ENCODE measurements around the gene SLC35E2B.

Gene SLC35E2B

GRCh38 chr1:1623631-1624442 is 68.8 kb downstream of the SLC35E2B start:
- DNase-seq (ENCODE audit: low spot score) = no peak

GRCh38 chr1:1623181-1623630 is 69.4 kb downstream of the SLC35E2B start:
- no peak for DNase-seq (ENCODE audit: low spot score)

DNA sequence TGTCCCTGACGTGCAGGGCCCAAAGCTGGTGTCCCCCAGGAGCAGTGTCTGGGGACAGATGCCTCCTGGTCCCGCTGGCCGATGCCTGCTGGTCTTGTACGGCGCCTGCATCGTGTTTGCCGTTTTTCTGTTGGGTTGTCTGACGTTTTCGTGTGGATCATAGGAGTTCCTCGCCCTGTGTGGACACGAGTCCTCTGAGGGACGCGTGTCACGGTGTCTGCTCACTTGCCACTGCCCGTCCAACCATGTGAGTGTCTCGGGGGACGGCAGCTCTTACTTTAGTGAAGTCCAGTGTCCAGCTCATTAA is 69.9 kb downstream of the SLC35E2B start:
- no peak for DNase-seq (ENCODE audit: low spot score)

- DNase-seq (ENCODE audit: low spot score) = no peak
These were observed 70.4 kb downstream of the SLC35E2B start for GRCh38 chr1:1622010-1622787.

- no peak for DNase-seq (ENCODE audit: low spot score)
These were observed 71.2 kb downstream of the SLC35E2B start for GRCh38 chr1:1621173-1622009.

DNA sequence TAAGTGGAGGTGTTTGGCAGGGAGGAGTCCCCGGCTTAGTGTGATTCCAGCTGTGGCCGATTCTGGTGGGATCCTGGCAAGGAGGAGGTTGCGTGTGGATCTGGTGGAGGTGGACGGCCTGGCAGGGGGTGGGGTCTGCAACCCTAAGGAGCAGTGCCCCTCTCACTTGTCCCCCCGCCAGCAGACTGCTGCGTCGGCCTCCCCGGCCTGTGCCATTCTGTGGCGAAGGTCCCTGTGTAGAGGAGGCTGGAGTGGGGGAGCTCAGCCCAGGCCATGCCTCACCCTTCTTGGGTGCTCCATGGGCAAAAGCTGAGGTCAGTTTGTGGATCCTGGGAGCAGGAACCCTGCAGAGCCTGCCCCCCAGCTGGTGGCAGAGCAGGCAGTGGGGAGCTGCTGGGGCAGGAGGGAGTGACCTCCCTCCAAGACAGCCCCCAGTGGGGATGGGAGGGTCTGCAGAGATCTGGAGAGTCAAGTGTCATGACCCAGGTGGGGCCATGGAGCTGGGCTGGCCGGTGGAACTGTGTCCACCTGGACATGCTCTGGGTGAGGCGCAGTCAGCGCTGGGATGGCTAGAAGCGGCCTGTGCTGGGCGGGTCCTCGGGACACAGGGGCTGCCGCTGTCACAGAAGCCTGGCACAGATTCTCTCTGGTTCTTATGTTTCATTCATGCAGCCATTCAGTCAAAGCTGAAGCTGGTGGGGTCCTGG is 72.0 kb downstream of the SLC35E2B start:
- no peak for DNase-seq (ENCODE audit: low spot score)

GRCh38 chr1:1619917-1620361 is 72.7 kb downstream of the SLC35E2B start:
- peak; percentile 74 for DNase-seq (ENCODE audit: low spot score)

GRCh38 chr1:1618396-1619068 is 74.1 kb downstream of the SLC35E2B start:
- no peak for DNase-seq (ENCODE audit: low spot score)

DNA sequence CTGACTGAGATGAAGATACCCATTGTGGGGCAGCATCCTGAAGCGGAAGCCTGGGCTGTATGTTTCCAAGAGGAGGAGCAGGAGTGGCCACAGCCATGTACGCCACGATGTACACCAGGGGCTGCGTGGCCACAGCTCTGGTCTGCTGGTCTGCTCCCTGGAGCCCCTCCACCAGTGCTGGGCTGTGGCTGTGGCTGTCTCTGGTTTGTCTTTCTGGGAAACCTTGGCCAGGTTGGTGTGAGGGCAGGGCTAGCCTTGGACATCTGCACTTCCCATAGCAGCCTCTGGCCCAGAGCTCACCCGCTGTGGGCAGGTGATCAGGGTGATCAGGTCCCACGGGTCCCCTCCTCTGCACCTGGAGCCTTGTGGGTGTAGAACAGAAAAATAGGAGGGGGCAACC is 74.7 kb downstream of the SLC35E2B start:
- DNase-seq (ENCODE audit: low spot score) = no peak

- DNase-seq (ENCODE audit: low spot score) = no peak
These were observed 75.1 kb downstream of the SLC35E2B start for GRCh38 chr1:1617516-1617915.

DNA sequence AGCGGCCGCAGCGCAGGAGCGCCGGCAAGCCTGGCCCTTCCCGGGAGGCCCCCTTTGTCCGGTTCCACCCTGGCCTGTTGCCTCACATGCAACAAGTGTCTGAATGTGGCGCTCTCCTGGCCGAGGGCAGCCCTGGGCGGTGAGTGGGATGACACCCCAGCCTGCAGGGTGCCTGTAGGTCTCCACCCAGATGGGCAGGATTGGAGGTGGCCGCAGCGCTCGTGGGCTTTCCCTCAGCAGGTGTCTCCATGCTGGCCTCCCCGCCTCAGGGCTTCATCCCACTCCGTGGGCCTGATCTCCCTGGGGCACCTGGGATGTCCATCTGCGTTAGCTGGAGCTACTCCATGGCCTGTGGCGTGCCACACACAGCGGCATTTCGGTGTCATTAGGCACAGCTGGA is 75.8 kb downstream of the SLC35E2B start:
- DNase-seq (ENCODE audit: low spot score) = no peak

DNA sequence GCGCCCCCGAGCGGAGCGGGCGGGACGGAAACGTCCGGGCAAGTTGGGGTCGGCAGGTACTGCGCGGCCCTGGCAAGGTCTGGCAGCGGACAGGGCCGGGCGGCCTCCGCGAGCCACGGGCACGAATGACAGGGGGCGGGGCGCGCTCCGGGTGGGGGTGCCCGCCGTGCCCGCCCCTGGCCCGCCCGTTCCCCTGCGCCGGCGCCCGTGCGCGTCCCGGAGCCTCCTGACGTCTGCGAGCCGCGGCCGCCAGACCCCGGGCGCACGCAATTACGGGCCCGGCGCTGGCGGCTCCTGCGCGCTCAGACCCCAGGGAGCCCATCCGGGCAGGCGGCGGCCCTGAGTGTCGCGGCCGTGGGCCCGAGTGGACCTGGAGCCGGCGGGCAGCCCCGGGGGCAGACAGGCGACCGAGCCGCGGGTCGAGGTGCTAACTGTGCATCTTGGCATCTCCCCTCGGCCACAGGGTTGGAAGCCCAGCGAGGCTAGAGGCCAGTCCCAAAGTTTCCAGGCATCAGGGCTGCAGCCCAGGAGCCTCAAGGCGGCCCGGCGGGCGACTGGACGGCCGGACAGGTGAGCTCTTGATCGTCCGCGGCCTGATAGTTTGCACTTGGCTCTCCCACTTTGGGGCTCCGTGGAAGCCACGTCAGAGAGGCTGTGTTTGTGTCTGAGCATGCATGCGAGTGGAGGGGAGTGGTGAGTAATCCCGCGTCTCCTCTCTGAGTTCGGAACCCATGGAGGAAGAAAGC is 76.4 kb downstream of the SLC35E2B start:
- peak; percentile 79 for DNase-seq (ENCODE audit: low spot score)

DNA sequence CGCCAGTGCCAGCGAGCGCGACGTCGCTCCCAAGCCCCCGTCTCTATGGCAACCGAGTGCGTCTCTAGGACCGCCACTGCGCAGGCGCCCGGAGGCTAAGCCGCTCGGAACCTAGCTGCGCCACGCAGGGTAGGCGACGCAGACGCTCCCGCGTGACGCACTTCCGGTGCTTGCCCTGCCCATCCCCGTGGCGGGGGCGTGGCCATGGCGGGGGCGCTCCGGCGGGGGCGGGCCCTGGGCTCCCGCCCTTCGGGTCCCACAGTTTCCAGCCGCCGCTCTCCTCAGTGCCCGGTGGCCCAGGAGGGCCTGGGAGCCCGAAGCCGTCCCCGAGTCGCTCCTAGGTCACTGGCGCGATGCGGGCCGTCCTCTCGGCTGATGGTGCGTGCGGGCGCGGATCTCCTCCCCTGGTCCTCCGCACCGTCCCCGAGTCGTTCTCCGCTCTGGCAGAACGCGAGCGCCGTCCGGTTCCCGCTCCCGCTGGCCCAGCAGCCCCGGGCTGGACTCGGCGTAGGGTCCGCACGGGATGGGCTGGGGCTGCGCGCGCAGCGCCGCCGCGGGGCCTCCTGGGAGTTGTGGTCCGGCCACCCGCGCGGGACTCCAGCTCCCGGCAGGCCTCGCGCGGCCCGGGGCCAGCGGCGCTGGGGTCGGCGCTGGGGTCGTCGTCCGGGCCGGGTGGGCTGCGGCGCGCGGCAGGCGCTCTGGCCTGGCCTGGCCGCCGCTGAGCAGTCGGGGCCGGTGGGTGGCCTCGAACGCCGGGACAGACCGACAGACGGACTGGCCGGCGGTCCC is 77.1 kb downstream of the SLC35E2B start, which contains the start of gene MIB2:
TSS of gene MIB2 (plus strand) at position 245 of the 789 bp plus-strand sequence. CDS start 7,953 bp downstream, outside the sequence.
- peak; percentile 100 for DNase-seq (ENCODE audit: low spot score)

- DNase-seq (ENCODE audit: low spot score) = no peak
These were observed 77.7 kb downstream of the SLC35E2B start for GRCh38 chr1:1614954-1615255.

GRCh38 chr1:1614204-1614953 is 78.2 kb downstream of the SLC35E2B start:
- DNase-seq (ENCODE audit: low spot score) = no peak

- no peak for DNase-seq (ENCODE audit: low spot score)
These were observed 79.0 kb downstream of the SLC35E2B start for GRCh38 chr1:1613509-1614082.

- no peak for DNase-seq (ENCODE audit: low spot score)
These were observed 80.5 kb downstream of the SLC35E2B start for GRCh38 chr1:1612104-1612400.

DNA sequence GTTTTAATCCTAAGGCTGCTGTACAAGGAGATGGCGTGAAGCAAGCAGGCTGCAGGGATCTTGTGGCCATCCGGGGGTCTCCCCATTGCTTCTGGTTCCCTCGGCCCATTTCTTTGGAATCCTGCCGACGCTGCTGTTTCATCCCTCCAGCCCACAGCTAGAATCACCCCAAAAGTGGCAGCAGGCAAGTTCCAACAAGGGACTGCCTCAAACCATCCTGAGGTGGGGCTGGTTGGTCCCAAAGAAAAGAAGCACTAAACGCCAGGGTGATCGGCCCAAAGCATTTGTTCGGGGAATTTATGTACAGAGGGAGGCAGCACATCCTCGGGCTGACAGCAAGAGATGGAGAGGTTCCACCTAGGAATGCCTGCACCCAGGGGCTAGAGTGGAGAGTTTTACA is 81.8 kb downstream of the SLC35E2B start:
- DNase-seq (ENCODE audit: low spot score) = no peak

Measured in iPS-NIHi11 (cell line).